NCI-H345 (cell line): ENCODE results near the gene FEZF1.
"Not testable (repeated sequence)": the region's sequence is repeated elsewhere in the genome, so short reads cannot be mapped to it uniquely, and the experiment has no call there.

ENCODE experiments used
- DNase-seq: peaks from one replicate; lab custom pipeline; 2025; lab: John Stamatoyannopoulos, UW

FEZF1 gene

GRCh38 chr7:122307228-122307621 lies 2.7 kb upstream of the FEZF1 start:
- DNase-seq, result no peak

GRCh38 chr7:122306320-122307227 lies 2.0 kb upstream of the FEZF1 start:
- no peak for DNase-seq

GRCh38 chr7:122305475-122306319 lies 1.1 kb upstream of the FEZF1 start:
- peak; percentile 77 for DNase-seq

GRCh38 chr7:122304996-122305421 lies 459 bp upstream of the FEZF1 start:
- no peak for DNase-seq

- DNase-seq, result no peak
Measured at GRCh38 chr7:122303531-122304318, 825 bp downstream of the FEZF1 start.

GRCh38 chr7:122302761-122303530 lies 1.6 kb downstream of the FEZF1 start:
- no peak for DNase-seq

GRCh38 chr7:122301858-122302760 lies 2.4 kb downstream of the FEZF1 start:
- no peak for DNase-seq

GRCh38 chr7:122300956-122301833 lies 3.4 kb downstream of the FEZF1 start:
- no peak for DNase-seq

- no peak for DNase-seq
Measured at GRCh38 chr7:122300211-122300932, 4.2 kb downstream of the FEZF1 start.

- DNase-seq, result no peak
Measured at GRCh38 chr7:122299624-122300210, 4.8 kb downstream of the FEZF1 start.

GRCh38 chr7:122298618-122299017 lies 5.9 kb downstream of the FEZF1 start:
- no peak for DNase-seq

GRCh38 chr7:122298131-122298530 lies 6.4 kb downstream of the FEZF1 start:
- DNase-seq, result no peak

GRCh38 chr7:122291189-122291588 lies 13.4 kb downstream of the FEZF1 start:
- no peak for DNase-seq

- DNase-seq, result no peak
Measured at GRCh38 chr7:122290476-122290875, 14.1 kb downstream of the FEZF1 start.

- no peak for DNase-seq
Measured at GRCh38 chr7:122289426-122289825, 15.1 kb downstream of the FEZF1 start.

GRCh38 chr7:122284608-122285007 lies 19.9 kb downstream of the FEZF1 start:
- not testable (repeated sequence) for DNase-seq

- DNase-seq, result no peak
Measured at GRCh38 chr7:122273117-122273516, 31.4 kb downstream of the FEZF1 start.

- DNase-seq, result no peak
Measured at GRCh38 chr7:122269241-122269640, 35.3 kb downstream of the FEZF1 start.
